ENCODE measurements around the gene NACC1.

NACC1 gene

GRCh38 chr19:13120817-13121216, 2.8 kb downstream of the NACC1 start:
- no peak for DNase-seq (ENCODE audit: low read depth in 3 of 3)

GRCh38 chr19:13121551-13122274, 3.6 kb downstream of the NACC1 start:
- no peak for DNase-seq (ENCODE audit: low read depth in 3 of 3)

- no peak for DNase-seq (ENCODE audit: low read depth in 3 of 3)
Measured at GRCh38 chr19:13122275-13122878, 4.3 kb downstream of the NACC1 start.

GRCh38 chr19:13122980-13123957, 5.2 kb downstream of the NACC1 start:
- DNase-seq (ENCODE audit: low read depth in 3 of 3): no peak

GRCh38 chr19:13127051-13127450, 9.0 kb downstream of the NACC1 start:
- DNase-seq (ENCODE audit: low read depth in 3 of 3): no peak

GRCh38 chr19:13127811-13128575, 9.9 kb downstream of the NACC1 start:
- DNase-seq (ENCODE audit: low read depth in 3 of 3): no peak

- DNase-seq (ENCODE audit: low read depth in 3 of 3): no peak
Measured at GRCh38 chr19:13128583-13128982, 10.5 kb downstream of the NACC1 start.

GRCh38 chr19:13129384-13129783, 11.3 kb downstream of the NACC1 start:
- no peak for DNase-seq (ENCODE audit: low read depth in 3 of 3)

GRCh38 chr19:13130886-13131490, 12.9 kb downstream of the NACC1 start:
- DNase-seq (ENCODE audit: low read depth in 3 of 3): no peak

GRCh38 chr19:13132471-13133180, 14.6 kb downstream of the NACC1 start:
- peak in 1 of 3 experiments; percentile 37 for DNase-seq (ENCODE audit: low read depth in 3 of 3)

- no peak for DNase-seq (ENCODE audit: low read depth in 3 of 3)
Measured at GRCh38 chr19:13133241-13133870, 15.3 kb downstream of the NACC1 start.

- no peak for DNase-seq (ENCODE audit: low read depth in 3 of 3)
Measured at GRCh38 chr19:13134626-13135025, 16.6 kb downstream of the NACC1 start.

- no peak for DNase-seq (ENCODE audit: low read depth in 3 of 3)
Measured at GRCh38 chr19:13135068-13136062, 17.3 kb downstream of the NACC1 start.

GRCh38 chr19:13137290-13137794, 19.3 kb downstream of the NACC1 start:
- DNase-seq (ENCODE audit: low read depth in 3 of 3): no peak

- no peak for DNase-seq (ENCODE audit: low read depth in 3 of 3)
Measured at GRCh38 chr19:13138171-13138915, 20.3 kb downstream of the NACC1 start.

- no peak for DNase-seq (ENCODE audit: low read depth in 3 of 3)
Measured at GRCh38 chr19:13138916-13139198, 20.8 kb downstream of the NACC1 start.

GRCh38 chr19:13139633-13140311, 21.7 kb downstream of the NACC1 start:
- DNase-seq (ENCODE audit: low read depth in 3 of 3): no peak
